ENCODE data around the gene TNS1. TPM values are rescaled to one million over a fixed set of nuclear protein-coding genes. Genes with fewer than 3 reads are reported as not detected.

TNS1 gene
- total RNA-seq, 2 donors from 2014 or later, result 20.6 to 164 TPM

DNA sequence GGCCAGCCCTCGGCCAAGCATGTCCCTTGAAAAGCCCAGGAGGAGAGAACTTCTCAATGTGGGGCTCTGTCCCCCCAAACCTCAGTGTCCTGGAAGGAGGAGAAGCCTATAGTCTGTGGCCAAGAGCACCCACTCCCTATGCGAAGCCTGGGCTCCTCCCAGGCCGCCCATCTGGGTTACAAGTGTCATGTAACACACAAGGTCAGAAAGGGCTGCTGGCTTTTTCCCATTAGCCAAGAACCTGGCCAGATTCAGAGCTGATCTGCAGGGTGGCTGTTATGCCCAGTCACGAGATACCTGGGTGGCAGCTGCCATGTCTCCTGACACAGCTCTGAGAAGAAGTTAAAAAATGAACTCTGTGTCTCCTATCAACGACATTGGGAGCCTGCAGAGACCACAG is 170.7 kb downstream of the TNS1 start:
- H3K9me3 ChIP-seq, result no peaks in the 10 kb centered on the region
- H3K27me3 ChIP-seq, result no peaks in the 10 kb centered on the region
- intact Hi-C loops (cut with DNase I), result no loop called here
- no peak for DNase-seq
- no peak overlapping the region for H3K27ac ChIP-seq
- no peak overlapping the region for H3K9ac ChIP-seq (ENCODE audit: low read depth in 2 of 2, low read length in 2 of 2)
- no peaks in the 10 kb centered on the region for H3K36me3 ChIP-seq
- H3K4me3 ChIP-seq, result no peak overlapping the region
- no peaks in the 10 kb centered on the region for H3K4me1 ChIP-seq
- TF ChIP-seq CTCF (IDR thresholded peaks at IDR 0.05), result no peak

DNA sequence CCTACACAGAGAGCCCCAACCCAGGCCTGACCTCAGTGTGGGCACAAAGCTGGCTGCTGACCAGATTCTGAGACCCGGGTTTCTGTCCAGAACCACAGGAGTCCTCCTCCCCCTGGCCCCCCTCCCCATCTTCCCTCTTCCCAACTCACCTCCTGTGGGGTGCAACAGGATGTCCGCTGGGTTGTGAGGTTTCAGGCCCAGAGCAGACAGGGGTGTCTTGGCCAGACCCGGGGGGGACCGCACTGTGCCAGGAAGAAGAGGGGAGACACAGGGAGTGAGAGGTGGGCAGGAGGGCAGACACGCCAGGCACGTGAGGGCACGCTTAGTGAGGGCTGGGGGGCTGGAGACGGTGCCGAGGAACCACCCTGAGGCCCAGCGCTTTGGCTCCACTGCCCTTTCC is 171.5 kb downstream of the TNS1 start:
- Histone ChIP-seq H3K9me3 (no peaks in the 10 kb centered on the region), H3K9ac (ENCODE audit: low read depth in 2 of 2, low read length in 2 of 2) (no peak overlapping the region), H3K36me3 (no peaks in the 10 kb centered on the region), H3K4me1 (no peaks in the 10 kb centered on the region), H3K27me3 (no peaks in the 10 kb centered on the region), H3K27ac (no peak overlapping the region), H3K4me3 (no peak overlapping the region)
- no peak for TF ChIP-seq CTCF (IDR thresholded peaks at IDR 0.05)
- intact Hi-C loops (cut with DNase I), result no loop called here
- DNase-seq, result no peak

GRCh38 chr2:217830807-217831206 is 172.0 kb downstream of the TNS1 start:
- Histone ChIP-seq H3K27ac (no peak overlapping the region), H3K36me3 (no peaks in the 10 kb centered on the region), H3K27me3 (no peaks in the 10 kb centered on the region), H3K4me3 (no peak overlapping the region), H3K4me1 (no peaks in the 10 kb centered on the region), H3K9me3 (no peaks in the 10 kb centered on the region), H3K9ac (ENCODE audit: low read depth in 2 of 2, low read length in 2 of 2) (no peak overlapping the region)
- no peak for DNase-seq
- no peak for TF ChIP-seq CTCF (IDR thresholded peaks at IDR 0.05)
- intact Hi-C loops (cut with DNase I), result no loop called here

GRCh38 chr2:217830061-217830460 is 172.7 kb downstream of the TNS1 start:
- no peak for TF ChIP-seq CTCF (IDR thresholded peaks at IDR 0.05)
- Histone ChIP-seq H3K27me3 (no peaks in the 10 kb centered on the region), H3K27ac (no peak overlapping the region), H3K9me3 (no peaks in the 10 kb centered on the region), H3K9ac (ENCODE audit: low read depth in 2 of 2, low read length in 2 of 2) (no peak overlapping the region), H3K4me3 (no peak overlapping the region), H3K4me1 (no peaks in the 10 kb centered on the region), H3K36me3 (no peaks in the 10 kb centered on the region)
- intact Hi-C loops (cut with DNase I), result no loop called here
- DNase-seq, result no peak

DNA sequence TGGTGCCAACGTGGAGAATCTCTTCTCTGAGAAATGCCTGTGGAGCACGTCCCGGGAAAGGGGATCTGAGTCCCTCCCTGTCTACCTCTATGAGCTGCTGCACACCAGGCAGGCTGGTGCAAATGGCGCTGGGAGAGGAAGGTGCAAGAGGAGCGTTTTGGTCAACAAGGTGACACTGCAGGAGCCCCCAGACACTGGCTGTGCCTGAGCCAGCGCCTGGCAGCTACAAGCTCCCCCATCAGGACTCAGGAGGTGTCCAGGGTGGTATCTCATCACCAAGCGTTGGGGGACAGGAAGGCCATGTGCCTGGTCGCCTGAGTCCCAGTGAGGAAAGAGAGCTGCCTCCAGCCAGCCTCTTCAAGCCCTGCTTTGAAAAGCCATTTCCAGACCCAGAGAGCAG is 173.4 kb downstream of the TNS1 start:
- Histone ChIP-seq H3K9ac (ENCODE audit: low read depth in 2 of 2, low read length in 2 of 2) (no peak overlapping the region), H3K4me3 (no peak overlapping the region), H3K27ac (no peak overlapping the region), H3K27me3 (no peaks in the 10 kb centered on the region), H3K9me3 (no peaks in the 10 kb centered on the region), H3K36me3 (no peaks in the 10 kb centered on the region), H3K4me1 (no peaks in the 10 kb centered on the region)
- intact Hi-C loops (cut with DNase I), result no loop called here
- DNase-seq, result no peak
- TF ChIP-seq CTCF (IDR thresholded peaks at IDR 0.05), result no peak

DNA sequence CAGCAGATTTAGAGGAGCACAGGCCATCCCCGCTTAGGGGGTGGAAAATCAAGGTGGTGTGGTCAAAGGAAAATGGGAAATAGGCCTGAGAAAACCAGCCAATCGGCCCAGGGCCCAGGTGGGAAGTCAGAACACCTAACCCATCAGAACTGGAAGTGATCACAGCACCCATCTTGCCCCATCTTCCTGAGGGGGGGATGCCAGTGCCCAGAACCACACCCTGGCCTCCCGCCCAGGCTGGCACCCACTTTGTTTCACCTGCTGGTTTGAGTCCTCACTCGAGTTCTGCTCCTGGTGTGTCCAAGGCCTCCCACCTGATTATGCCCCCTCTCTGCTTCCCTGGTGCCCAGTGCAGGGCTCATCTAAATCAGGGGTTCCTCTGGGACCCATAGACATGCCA is 174.5 kb downstream of the TNS1 start:
- H3K4me3 ChIP-seq, result no peak overlapping the region
- no peak for DNase-seq
- no peak overlapping the region for H3K9ac ChIP-seq (ENCODE audit: low read depth in 2 of 2, low read length in 2 of 2)
- no peaks in the 10 kb centered on the region for H3K4me1 ChIP-seq
- intact Hi-C loops (cut with DNase I), result no loop called here
- TF ChIP-seq CTCF (IDR thresholded peaks at IDR 0.05), result no peak
- H3K36me3 ChIP-seq, result no peaks in the 10 kb centered on the region
- no peaks in the 10 kb centered on the region for H3K27me3 ChIP-seq
- H3K27ac ChIP-seq, result no peak overlapping the region
- H3K9me3 ChIP-seq, result no peaks in the 10 kb centered on the region

Data from colonic mucosa (tissue), 4 donors.